Calu3 (cell line): ENCODE data around the gene TMEM222. TPM values are rescaled to one million over a fixed set of nuclear protein-coding genes. Genes with fewer than 3 reads are reported as not detected.
A peak's percentile ranks its signal among the peaks of the same experiment; 100 is the strongest.

ENCODE experiments used
- BruUV-seq: library from RNA; stranded (reverse); fragments of 400-500 nt; replicated peaks from 2 replicates; lab custom pipeline; 2021; lab: Mats Ljungman, UMichigan
- CTCF ChIA-PET: fragments of 300-600 bp; sonication (Branson Sonifier 250); formaldehyde crosslinking; loops from one replicate; lab custom pipeline; 2022; ENCODE audit warnings: antibody characterized with exemption; lab: Charles Lee
- DNase-seq: peaks from one replicate; pipeline ENCODE4 v3.0.0; 2022
- H3K27ac Mint-ChIP-seq: one replicate; pipeline ENCODE4 v1.8.0; 2022; ENCODE audit warnings: mixed read lengths; ENCODE audit not compliant: unreplicated experiment
- H3K27me3 Mint-ChIP-seq: one replicate; pipeline ENCODE4 v1.8.0; 2022; ENCODE audit warnings: mixed read lengths; ENCODE audit not compliant: unreplicated experiment
- H3K36me3 Mint-ChIP-seq: one replicate; pipeline ENCODE4 v1.8.0; 2022; ENCODE audit warnings: mild to moderate bottlenecking, moderate library complexity, mixed read lengths; ENCODE audit not compliant: insufficient read depth, unreplicated experiment
- H3K4me1 Mint-ChIP-seq: one replicate; pipeline ENCODE4 v1.8.0; 2022; ENCODE audit warnings: mild to moderate bottlenecking, low read depth, mixed read lengths; ENCODE audit not compliant: unreplicated experiment
- H3K4me3 Mint-ChIP-seq: one replicate; pipeline ENCODE4 v1.8.0; 2022; ENCODE audit warnings: mild to moderate bottlenecking, low read depth, moderate library complexity, mixed read lengths; ENCODE audit not compliant: unreplicated experiment
- H3K9me3 Mint-ChIP-seq: one replicate; pipeline ENCODE4 v1.8.0; 2022; ENCODE audit warnings: low read depth, mixed read lengths; ENCODE audit not compliant: unreplicated experiment
- CTCF ChIP-seq: fragments of 200-600 bp; IDR thresholded peaks from one replicate; pipeline ENCODE4 v1.8.0; 2022; ENCODE audit warnings: antibody characterized with exemption; ENCODE audit not compliant: unreplicated experiment
- intact Hi-C: fragments of 100-400 bp; cut with micrococcal nuclease; formaldehyde crosslinking; loops from one replicate; pipeline ENCODE4 v1.10.0; 2022; ENCODE audit not compliant: unreplicated experiment
- total RNA-seq: library from RNA; stranded (reverse); gene quantifications from 2 replicates; pipeline ENCODE4 v1.2.3, GENCODE V29; 2022

TMEM222 gene
- total RNA-seq, 1 experiment from 2014 or later, result 30.4 TPM

DNA sequence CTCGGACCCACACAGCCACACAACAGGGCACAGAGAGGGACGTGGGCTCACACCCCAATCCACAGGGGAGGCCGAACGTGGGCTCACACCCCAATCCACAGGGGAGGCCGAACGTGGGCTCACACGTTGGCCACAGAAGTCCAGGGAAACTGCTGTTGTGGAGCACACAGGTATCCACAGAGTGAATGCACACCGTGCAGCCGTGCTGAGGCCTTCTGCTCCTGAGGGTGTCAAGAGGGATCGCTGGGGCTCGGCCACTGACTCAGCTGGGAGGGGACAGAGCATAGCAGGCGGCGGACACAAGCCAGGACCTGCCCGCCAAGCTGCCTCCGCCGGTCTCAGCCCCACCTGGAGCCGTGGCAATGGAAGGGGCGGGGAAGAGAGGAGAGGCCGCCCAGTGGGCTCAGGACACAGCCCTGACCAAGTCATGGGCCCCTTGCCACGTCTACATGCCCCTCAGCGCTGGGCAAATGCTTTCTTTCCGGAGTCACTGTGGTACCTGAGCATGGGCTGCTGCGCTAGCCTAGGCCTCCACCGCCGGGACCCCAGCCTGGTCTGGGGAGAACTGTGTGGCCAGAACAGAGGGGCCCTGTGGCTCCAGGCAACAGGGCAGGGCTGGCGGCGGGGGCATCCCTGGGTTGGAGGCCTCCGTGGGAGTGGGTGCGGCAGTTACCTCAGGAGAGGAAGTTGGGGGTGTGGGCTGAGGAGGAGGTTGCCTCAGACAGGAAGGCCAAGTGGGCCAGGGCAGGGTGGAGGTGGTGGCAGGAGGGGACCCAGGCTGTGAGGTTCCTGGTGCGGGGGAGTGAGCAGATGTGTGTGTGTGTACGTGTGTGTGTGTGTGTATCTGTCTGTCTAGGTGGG, 21.0 kb downstream of the TMEM222 start:
- CTCF ChIA-PET, result interaction anchor here (1.2 to 2.1 kb wide), 3 partner anchors 10 to 45 kb away, joined by 4 to 6 read pairs (median 5); no protein-coding TSS in a partner anchor
- peaks cover 38% of the 10 kb centered on the region for H3K4me1 Mint-ChIP-seq
- no peaks in the 10 kb centered on the region for H3K27me3 Mint-ChIP-seq
- peaks cover 40% of the 10 kb centered on the region for H3K36me3 Mint-ChIP-seq
- DNase-seq, result peak; percentile 51
- H3K27ac Mint-ChIP-seq, result peak overlapping the region; percentile 34
- no peaks in the 10 kb centered on the region for H3K9me3 Mint-ChIP-seq
- intact Hi-C loops, result no loop called here
- peak overlapping the region; percentile 73 for H3K4me3 Mint-ChIP-seq
- BruUV-seq, result no TSS peak
- TF ChIP-seq CTCF, result no peak

DNA sequence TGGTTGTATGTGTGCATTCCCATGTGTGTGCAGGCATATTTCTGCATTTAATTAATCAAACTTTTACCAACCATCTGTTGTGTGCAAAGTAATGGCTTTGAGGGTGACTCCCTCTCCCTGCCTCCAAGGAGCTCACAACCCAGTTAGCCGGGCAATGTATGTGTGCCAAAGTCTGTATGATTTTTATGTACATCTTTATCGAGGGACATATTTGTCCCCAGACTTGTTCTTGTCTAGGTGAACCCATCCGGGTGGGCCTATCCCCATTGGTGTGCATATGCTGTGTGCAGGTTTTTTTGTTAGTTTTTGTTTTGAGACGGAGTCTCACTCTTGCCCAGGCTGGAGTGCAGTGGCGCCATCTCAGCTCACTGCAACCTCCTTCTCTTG, 21.7 kb downstream of the TMEM222 start:
- CTCF ChIA-PET, result interaction anchor here (2.1 kb wide), 1 partner anchor 11 kb away, joined by 5 read pairs; no protein-coding TSS in a partner anchor
- H3K4me3 Mint-ChIP-seq, result peak overlapping the region; percentile 73
- no peaks in the 10 kb centered on the region for H3K27me3 Mint-ChIP-seq
- intact Hi-C loops, result no loop called here
- BruUV-seq, result no TSS peak
- peaks cover 41% of the 10 kb centered on the region for H3K4me1 Mint-ChIP-seq
- no peak overlapping the region for H3K27ac Mint-ChIP-seq
- DNase-seq, result no peak
- TF ChIP-seq CTCF, result no peak
- peaks cover 42% of the 10 kb centered on the region for H3K36me3 Mint-ChIP-seq
- no peaks in the 10 kb centered on the region for H3K9me3 Mint-ChIP-seq

- TF ChIP-seq CTCF, result no peak
- CTCF ChIA-PET, result interaction anchor here (1.0 kb wide), 1 partner anchor 20 kb away, joined by 7 read pairs; no protein-coding TSS in a partner anchor
- no peak overlapping the region for H3K27ac Mint-ChIP-seq
- H3K36me3 Mint-ChIP-seq, result peaks cover 48% of the 10 kb centered on the region
- H3K9me3 Mint-ChIP-seq, result no peaks in the 10 kb centered on the region
- no peak for DNase-seq
- H3K4me1 Mint-ChIP-seq, result peaks cover 34% of the 10 kb centered on the region
- no TSS peak for BruUV-seq
- no peak overlapping the region for H3K4me3 Mint-ChIP-seq
- H3K27me3 Mint-ChIP-seq, result no peaks in the 10 kb centered on the region
- intact Hi-C loops, result no loop called here
These were observed 23.3 kb downstream of the TMEM222 start for GRCh38 chr1:27345272-27345671.

DNA sequence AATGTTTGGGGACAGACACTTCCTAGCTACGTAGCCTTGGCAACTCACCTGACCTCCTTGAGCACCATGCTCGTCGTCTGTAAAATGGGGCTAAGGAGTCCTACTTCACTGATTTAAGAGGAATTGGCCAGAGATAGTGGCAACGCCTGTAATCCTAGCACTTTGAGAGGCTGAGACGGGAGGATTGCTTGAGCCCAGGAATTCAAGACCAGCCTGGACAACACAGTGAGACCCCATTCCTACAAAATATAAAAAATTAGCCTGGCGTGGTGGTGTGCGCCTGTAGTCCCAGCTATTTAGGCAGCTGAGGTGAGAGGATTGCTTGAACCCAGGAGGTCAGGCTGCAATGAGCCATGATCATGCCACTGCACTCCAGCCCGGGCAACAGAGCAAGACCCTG, 24.4 kb downstream of the TMEM222 start:
- H3K27ac Mint-ChIP-seq, result no peak overlapping the region
- no peaks in the 10 kb centered on the region for H3K9me3 Mint-ChIP-seq
- H3K4me1 Mint-ChIP-seq, result peaks cover 34% of the 10 kb centered on the region
- no TSS peak for BruUV-seq
- no peak for TF ChIP-seq CTCF
- intact Hi-C loops, result no loop called here
- DNase-seq, result no peak
- peaks cover 46% of the 10 kb centered on the region for H3K36me3 Mint-ChIP-seq
- no peak overlapping the region for H3K4me3 Mint-ChIP-seq
- H3K27me3 Mint-ChIP-seq, result no peaks in the 10 kb centered on the region
- CTCF ChIA-PET, result no interaction called here
